ENCODE results near the gene KIRREL3.
"Not testable (repeated sequence)": the region's sequence is repeated elsewhere in the genome, so short reads cannot be mapped to it uniquely, and the experiment has no call there.

KIRREL3 gene

GRCh38 chr11:126409620-126409985, 591.0 kb downstream of the KIRREL3 start:
- no peak for DNase-seq

- no peak for DNase-seq
Observed at GRCh38 chr11:126408901-126409619, 591.5 kb downstream of the KIRREL3 start.

GRCh38 chr11:126408496-126408895, 592.1 kb downstream of the KIRREL3 start:
- DNase-seq = no peak

- DNase-seq = no peak
Observed at GRCh38 chr11:126407682-126408288, 592.8 kb downstream of the KIRREL3 start.

- no peak for DNase-seq
Observed at GRCh38 chr11:126407101-126407521, 593.5 kb downstream of the KIRREL3 start.

GRCh38 chr11:126406368-126406767, 594.2 kb downstream of the KIRREL3 start:
- no peak for DNase-seq

- no peak for DNase-seq
Observed at GRCh38 chr11:126405906-126406305, 594.7 kb downstream of the KIRREL3 start.

- DNase-seq = no peak
Observed at GRCh38 chr11:126405374-126405773, 595.2 kb downstream of the KIRREL3 start.

GRCh38 chr11:126404367-126404766, 596.2 kb downstream of the KIRREL3 start:
- no peak for DNase-seq

- no peak for DNase-seq
Observed at GRCh38 chr11:126403658-126404057, 596.9 kb downstream of the KIRREL3 start.

GRCh38 chr11:126403022-126403581, 597.5 kb downstream of the KIRREL3 start:
- DNase-seq = no peak

- no peak for DNase-seq
Observed at GRCh38 chr11:126400479-126400878, 600.1 kb downstream of the KIRREL3 start.

- no peak for DNase-seq
Observed at GRCh38 chr11:126400019-126400418, 600.6 kb downstream of the KIRREL3 start.

GRCh38 chr11:126398721-126399120, 601.8 kb downstream of the KIRREL3 start:
- no peak for DNase-seq

- DNase-seq = no peak
Observed at GRCh38 chr11:126398296-126398695, 602.3 kb downstream of the KIRREL3 start.

GRCh38 chr11:126396965-126397364, 603.6 kb downstream of the KIRREL3 start:
- no peak for DNase-seq

GRCh38 chr11:126396266-126396665, 604.3 kb downstream of the KIRREL3 start:
- DNase-seq = not testable (repeated sequence)

GRCh38 chr11:126395784-126396183, 604.8 kb downstream of the KIRREL3 start:
- DNase-seq = not testable (repeated sequence)

- DNase-seq = not testable (repeated sequence)
Observed at GRCh38 chr11:126394634-126395072, 605.9 kb downstream of the KIRREL3 start.

- DNase-seq = no peak
Observed at GRCh38 chr11:126394036-126394435, 606.5 kb downstream of the KIRREL3 start.

- no peak for DNase-seq
Observed at GRCh38 chr11:126393143-126393542, 607.4 kb downstream of the KIRREL3 start.

GRCh38 chr11:126392633-126393013, 607.9 kb downstream of the KIRREL3 start:
- no peak for DNase-seq

- no peak for DNase-seq
Observed at GRCh38 chr11:126391970-126392632, 608.5 kb downstream of the KIRREL3 start.
